Sigmoid colon (tissue), 7 donors: ENCODE results near the gene TMBIM1. TPM values are rescaled to one million over a fixed set of nuclear protein-coding genes. Genes with fewer than 3 reads are reported as not detected.
"Not testable (repeated sequence)": the region's sequence is repeated elsewhere in the genome, so short reads cannot be mapped to it uniquely, and the experiment has no call there.

Experiments
- DNase-seq: peaks from one replicate; pipeline ENCODE4 v3.0.0-alpha.2; 2019
- H3K27ac ChIP-seq, 4 donors: fragments of 200-600 bp; sonication (generic); one replicate each; pipeline ENCODE4 v1.5.1; 2016 to 2019; ENCODE audit warnings: mild to moderate bottlenecking in 1 of 4
- H3K27me3 ChIP-seq, 3 donors: fragments of 200-600 bp; sonication (generic); one replicate each; pipeline ENCODE4 v1.5.1; 2019; ENCODE audit warnings: mild to moderate bottlenecking in 1 of 3
- H3K36me3 ChIP-seq, 4 donors: fragments of 200-600 bp; sonication (generic); one replicate each; pipeline ENCODE4 v1.5.1; 2016 to 2019
- H3K4me1 ChIP-seq, 4 donors: fragments of 200-600 bp; sonication (generic); one replicate each; pipeline ENCODE4 v1.5.1; 2017 to 2019
- H3K4me3 ChIP-seq, 4 donors: fragments of 200-600 bp; sonication (generic); one replicate each; pipeline ENCODE4 v1.5.1; 2017 to 2019; ENCODE audit warnings: mild to moderate bottlenecking in 2 of 4, moderate library complexity in 1 of 4
- H3K9me3 ChIP-seq, 4 donors: fragments of 200-600 bp in 3 of 4; sonication (generic) in 3 of 4; one replicate each; pipeline versions ENCODE4 v1.5.1 to v1.6.1; 2013 to 2019
- CTCF ChIP-seq, 4 experiments: fragments of 450-650 bp in 3 of 4; fragments of 200-600 bp in 1 of 4; IDR thresholded peaks; one replicate each; pipeline ENCODE4 v1.5.1; 2016 to 2019; ENCODE audit warnings: antibody characterized with exemption in 4 of 4, mild to moderate bottlenecking in 3 of 4, moderate library complexity in 2 of 4
- EP300 ChIP-seq, 4 donors: sonication (generic); formaldehyde crosslinking; IDR thresholded peaks; one replicate each; pipeline ENCODE4 v1.6.1; 2017; ENCODE audit warnings: antibody characterized with exemption in 4 of 4
- POLR2A ChIP-seq, 2 donors: fragments of 450-650 bp; IDR thresholded peaks; one replicate each; pipeline ENCODE4 v1.6.1; 2016; ENCODE audit warnings: antibody characterized with exemption in 2 of 2, mild to moderate bottlenecking in 2 of 2, moderate library complexity in 2 of 2
- POLR2AphosphoS5 ChIP-seq, 4 donors: sonication (generic); formaldehyde crosslinking; IDR thresholded peaks; one replicate each; pipeline ENCODE4 v1.6.1; 2017; ENCODE audit warnings: antibody characterized with exemption in 4 of 4
- WGBS, 2 donors: extraction: QIAGEN DNeasy Blood & Tissue Kit; methylation state at CpG; one replicate each; pipeline ENCODE4 v1.1.7; 2013; 5-methylcytosine and 5-hydroxymethylcytosine counted together
- intact Hi-C: fragments of 100-400 bp; cut with DNase I; formaldehyde crosslinking; loops from one replicate; pipeline ENCODE4 v1.15.1; 2023
- polyA plus RNA-seq, 3 donors: library from polyadenylated mRNA; stranded (reverse); fragments of 200-250 nt; gene quantifications; one replicate each; pipeline ENCODE4 v1.2.3, GENCODE V29; 2013
- total RNA-seq, 4 donors: library from RNA; depleted of rRNA; stranded (reverse); fragments of >200 nt; gene quantifications; one replicate each; pipeline ENCODE4 v1.1.0, GENCODE V29; 2016
- donor health status: healthy with polysubstance abuse.
- donor health status: Bipolar disorder and iron deficiency.
- donor health status: healthy.

TMBIM1 gene
- total and polyA plus RNA-seq, 7 donors = 90.2 to 204 (median 139) TPM

- H3K27me3 ChIP-seq = no peaks in the 10 kb centered on the region
- no peaks in the 10 kb centered on the region for H3K9me3 ChIP-seq
- DNase-seq = no peak
- 65 to 66% methylated on average over 6 of the region's 6 CpGs for WGBS, 2 donors
- H3K27ac ChIP-seq = no peak overlapping the region
- TF ChIP-seq POLR2AphosphoS5 (IDR thresholded peaks at IDR 0.05) (no peak), CTCF (IDR thresholded peaks at IDR 0.05) (no peak), POLR2A (IDR thresholded peaks at IDR 0.05) (no peak), EP300 (IDR thresholded peaks at IDR 0.05) (no peak)
- intact Hi-C loops = no loop called here
- H3K4me3 ChIP-seq = no peak overlapping the region
- H3K36me3 ChIP-seq = no peaks in the 10 kb centered on the region
- H3K4me1 ChIP-seq = peaks cover 0 to 23% (median 16%) of the 10 kb centered on the region in 4 donors
Observed at GRCh38 chr2:218319813-218320365, 27.6 kb upstream of the TMBIM1 start.

GRCh38 chr2:218318241-218318640 is 25.9 kb upstream of the TMBIM1 start:
- whole genome bisulfite sequencing, 2 donors = 92 to 97% methylated on average over 7 of the region's 7 CpGs
- no peak for DNase-seq
- peaks cover 0 to 13% (median 7%) of the 10 kb centered on the region in 4 donors for H3K4me1 ChIP-seq
- no peak overlapping the region for H3K4me3 ChIP-seq
- TF ChIP-seq CTCF (IDR thresholded peaks at IDR 0.05) (no peak), POLR2AphosphoS5 (IDR thresholded peaks at IDR 0.05) (no peak), POLR2A (IDR thresholded peaks at IDR 0.05) (no peak), EP300 (IDR thresholded peaks at IDR 0.05) (no peak)
- intact Hi-C loops = no loop called here
- no peaks in the 10 kb centered on the region for H3K27me3 ChIP-seq
- no peaks in the 10 kb centered on the region for H3K9me3 ChIP-seq
- no peak overlapping the region for H3K27ac ChIP-seq
- H3K36me3 ChIP-seq = no peaks in the 10 kb centered on the region

- no peaks in the 10 kb centered on the region for H3K36me3 ChIP-seq
- peaks cover 0 to 9% (median 7%) of the 10 kb centered on the region in 4 donors for H3K4me1 ChIP-seq
- H3K4me3 ChIP-seq = no peak overlapping the region
- H3K27ac ChIP-seq = no peak overlapping the region
- DNase-seq = no peak
- H3K27me3 ChIP-seq = no peaks in the 10 kb centered on the region
- intact Hi-C loops = no loop called here
- no peaks in the 10 kb centered on the region for H3K9me3 ChIP-seq
- WGBS, 2 donors = 91 to 93% methylated on average over 4 of the region's 4 CpGs
- TF ChIP-seq POLR2AphosphoS5 (IDR thresholded peaks at IDR 0.05) (no peak), EP300 (IDR thresholded peaks at IDR 0.05) (no peak), CTCF (IDR thresholded peaks at IDR 0.05) (no peak), POLR2A (IDR thresholded peaks at IDR 0.05) (no peak)
Observed at GRCh38 chr2:218317835-218318234, 25.5 kb upstream of the TMBIM1 start.

GRCh38 chr2:218317303-218317630 is 25.0 kb upstream of the TMBIM1 start:
- intact Hi-C loops = no loop called here
- H3K27ac ChIP-seq = no peak overlapping the region
- no peaks in the 10 kb centered on the region for H3K9me3 ChIP-seq
- no peaks in the 10 kb centered on the region for H3K36me3 ChIP-seq
- no peak overlapping the region for H3K4me3 ChIP-seq
- TF ChIP-seq EP300 (IDR thresholded peaks at IDR 0.05) (no peak), POLR2A (IDR thresholded peaks at IDR 0.05) (no peak), CTCF (IDR thresholded peaks at IDR 0.05) (no peak), POLR2AphosphoS5 (IDR thresholded peaks at IDR 0.05) (no peak)
- WGBS, 2 donors = 72 to 90% methylated on average over 1 of the region's 1 CpG
- H3K27me3 ChIP-seq = no peaks in the 10 kb centered on the region
- H3K4me1 ChIP-seq = peaks cover 0 to 4% (median 2%) of the 10 kb centered on the region in 4 donors
- no peak for DNase-seq

GRCh38 chr2:218315397-218315796 is 23.1 kb upstream of the TMBIM1 start:
- Histone ChIP-seq H3K36me3 (no peaks in the 10 kb centered on the region), H3K4me1 (no peaks in the 10 kb centered on the region), H3K27me3 (no peaks in the 10 kb centered on the region), H3K4me3 (no peak overlapping the region), H3K27ac (no peak overlapping the region), H3K9me3 (no peaks in the 10 kb centered on the region)
- intact Hi-C loops = no loop called here
- 80 to 88% methylated on average over 8 of the region's 8 CpGs for WGBS, 2 donors
- no peak for DNase-seq
- TF ChIP-seq CTCF (IDR thresholded peaks at IDR 0.05) (no peak), POLR2A (IDR thresholded peaks at IDR 0.05) (no peak), POLR2AphosphoS5 (IDR thresholded peaks at IDR 0.05) (no peak), EP300 (IDR thresholded peaks at IDR 0.05) (no peak)

- intact Hi-C loops, H3K27ac ChIP-seq, H3K4me3 ChIP-seq, DNase-seq, H3K36me3 ChIP-seq, H3K27me3 ChIP-seq, H3K9me3 ChIP-seq, H3K4me1 ChIP-seq: not testable (repeated sequence)
- WGBS, 2 donors = 93 to 95% methylated on average over 4 of the region's 4 CpGs
Observed at GRCh38 chr2:218314764-218315163, 22.5 kb upstream of the TMBIM1 start.
